Stimulated activated CD4-positive, alpha-beta T cell treated with anti-CD3 and anti-CD28 coated beads, Interleukin-2, amount 100 ng/mL, for 24 hours (primary cell): ENCODE data around the gene EPHA4.
A peak's percentile ranks its signal among the peaks of the same experiment; 100 is the strongest.

Source experiments
- DNase-seq, 2 donors: peaks; one replicate each; pipeline ENCODE4 v3.0.0-alpha.2; 2020

The EPHA4 gene

DNA sequence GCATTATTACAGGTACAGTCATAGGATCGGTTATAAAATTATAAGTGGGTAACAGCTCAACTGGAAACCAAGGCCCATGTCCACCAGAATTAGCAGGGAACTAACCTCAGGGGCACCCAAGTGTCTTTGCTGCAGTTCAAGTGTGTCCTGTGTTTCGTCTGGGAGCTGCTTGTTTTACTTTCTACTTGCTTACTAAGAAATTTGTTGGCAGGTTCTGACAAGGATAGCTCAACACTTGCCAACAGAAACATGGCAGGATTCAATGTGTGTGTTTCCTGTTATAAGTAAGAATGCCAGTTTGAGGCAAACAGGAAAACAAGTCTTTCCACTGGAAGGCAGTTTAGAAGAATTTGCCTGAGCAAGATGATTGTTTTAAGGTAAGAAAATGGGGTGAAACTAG, 104.5 kb downstream of the EPHA4 start:
- DNase-seq: no peak

DNA sequence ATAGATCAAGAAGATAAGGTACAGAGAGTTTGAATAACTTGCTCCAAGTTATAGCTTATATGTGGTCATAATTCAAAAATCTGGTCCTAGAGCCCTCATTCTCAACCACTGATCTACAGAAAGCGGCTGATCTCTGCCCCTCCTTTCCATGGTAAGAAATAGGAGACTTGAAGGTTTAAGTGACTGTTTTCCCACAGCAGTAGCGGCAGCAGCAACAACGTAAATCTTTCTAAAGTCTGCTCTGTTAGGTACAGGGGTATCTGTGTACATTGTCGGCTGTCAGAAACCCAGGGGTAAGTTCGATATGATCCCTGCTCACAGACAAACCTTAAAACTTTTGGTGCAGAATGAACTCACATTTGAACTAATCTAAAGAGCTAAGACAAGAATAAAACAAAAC, 105.4 kb downstream of the EPHA4 start:
- DNase-seq: no peak

DNA sequence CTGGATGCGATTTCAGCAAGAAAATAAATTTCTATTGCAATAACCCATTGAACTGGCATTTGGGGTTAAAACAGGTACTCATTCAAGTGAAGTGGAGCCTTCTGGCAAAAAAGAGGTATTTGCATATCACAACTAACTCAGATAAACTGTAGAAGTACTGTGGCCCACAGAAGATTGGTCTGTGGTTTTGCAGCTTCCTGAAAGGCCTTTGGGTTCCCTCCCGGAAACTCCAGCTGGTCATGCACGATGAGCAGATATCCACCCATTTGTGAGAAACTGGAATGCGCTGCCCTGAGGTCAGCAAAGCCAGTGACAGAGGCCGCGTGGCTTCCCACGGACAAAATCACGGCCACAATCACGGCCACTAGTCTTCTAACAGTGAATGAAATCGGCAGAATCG, 106.3 kb downstream of the EPHA4 start:
- DNase-seq: peak in 1 of 2 donors; percentile 1

DNA sequence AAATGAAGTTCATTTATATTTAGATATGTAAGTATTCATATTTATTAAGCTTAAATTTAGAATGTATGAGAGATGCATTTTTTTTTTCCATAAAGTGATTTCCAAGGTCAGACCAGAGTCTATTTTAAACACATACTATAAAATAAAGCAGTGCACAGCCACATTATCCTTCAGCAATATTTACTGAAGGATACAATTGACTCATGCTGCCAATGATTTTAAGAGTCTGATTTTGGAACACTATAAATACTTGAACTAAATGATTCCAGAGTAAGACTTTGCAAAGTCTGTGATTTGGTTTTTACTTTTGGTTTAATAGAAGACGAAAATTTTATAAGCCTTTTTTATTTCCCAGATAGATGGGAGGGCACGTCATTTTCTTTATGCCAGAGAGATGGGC, 107.1 kb downstream of the EPHA4 start:
- DNase-seq: no peak

DNA sequence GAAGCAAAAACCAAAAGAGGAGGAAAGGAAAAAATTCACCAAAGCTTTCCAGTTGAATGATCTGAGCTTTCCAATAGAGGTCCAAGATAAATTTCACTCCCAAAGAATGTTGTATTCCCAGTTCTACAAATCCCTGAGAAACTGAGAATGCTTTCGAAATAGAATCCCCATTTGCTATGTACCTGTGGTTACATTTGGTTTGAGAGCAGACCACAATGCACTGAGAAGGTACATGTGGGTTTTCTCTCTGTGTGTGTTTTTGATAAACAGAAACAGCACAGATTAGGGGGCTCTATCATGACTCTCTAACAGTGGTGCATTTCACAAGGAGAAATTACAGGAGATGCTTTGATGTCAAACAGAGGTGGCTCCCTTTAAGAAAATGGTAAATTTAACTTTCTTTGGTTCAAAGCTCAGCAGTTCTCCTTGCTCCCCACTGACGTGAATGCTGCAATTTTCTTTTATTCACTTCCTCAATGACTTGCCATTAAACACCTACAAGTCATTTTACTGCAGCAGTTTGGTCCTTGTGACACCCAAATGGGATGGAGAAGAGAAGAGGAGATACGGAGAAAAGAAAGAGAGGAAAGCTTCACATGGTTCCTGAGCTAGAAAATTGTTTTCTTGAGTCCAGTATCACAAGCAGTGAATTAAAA, 108.7 kb downstream of the EPHA4 start:
- no peak for DNase-seq

DNA sequence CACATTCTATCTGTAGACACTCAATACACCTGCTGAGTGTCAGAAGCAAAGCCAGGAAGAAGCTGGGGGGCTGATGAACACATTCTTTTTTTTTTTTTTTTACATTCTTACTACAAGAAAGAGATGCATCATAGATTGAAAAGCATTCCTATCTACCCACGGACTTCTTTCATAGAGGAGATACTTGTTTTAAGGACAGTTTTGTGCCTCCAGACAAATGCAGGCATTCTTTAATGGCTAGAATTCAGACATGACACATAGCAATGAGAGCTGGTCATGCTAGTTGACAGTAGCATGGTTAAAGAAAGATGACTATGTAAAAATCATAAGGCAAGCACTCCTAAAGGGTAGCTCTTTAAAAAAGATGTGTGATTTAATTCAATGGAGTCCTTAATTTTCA, 110.2 kb downstream of the EPHA4 start:
- no peak for DNase-seq

DNA sequence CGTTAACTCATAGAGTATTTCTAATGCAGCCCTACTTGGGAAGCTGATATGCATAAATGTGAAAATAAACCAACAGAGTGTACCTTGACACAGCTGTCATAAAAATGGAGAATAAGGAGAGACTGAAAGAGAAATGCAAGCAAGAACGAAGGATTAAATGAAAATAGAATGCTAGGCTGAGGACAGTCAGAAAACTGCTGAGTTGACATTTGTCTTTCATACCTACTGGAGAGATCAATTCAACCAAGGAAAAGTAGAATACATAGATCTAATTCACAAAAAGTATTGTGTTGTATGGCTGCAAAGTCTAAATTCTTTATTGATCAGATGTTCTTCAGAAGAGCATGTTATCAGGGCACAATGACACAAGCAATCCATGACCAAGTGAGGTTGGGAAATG, 112.0 kb downstream of the EPHA4 start:
- no peak for DNase-seq

DNA sequence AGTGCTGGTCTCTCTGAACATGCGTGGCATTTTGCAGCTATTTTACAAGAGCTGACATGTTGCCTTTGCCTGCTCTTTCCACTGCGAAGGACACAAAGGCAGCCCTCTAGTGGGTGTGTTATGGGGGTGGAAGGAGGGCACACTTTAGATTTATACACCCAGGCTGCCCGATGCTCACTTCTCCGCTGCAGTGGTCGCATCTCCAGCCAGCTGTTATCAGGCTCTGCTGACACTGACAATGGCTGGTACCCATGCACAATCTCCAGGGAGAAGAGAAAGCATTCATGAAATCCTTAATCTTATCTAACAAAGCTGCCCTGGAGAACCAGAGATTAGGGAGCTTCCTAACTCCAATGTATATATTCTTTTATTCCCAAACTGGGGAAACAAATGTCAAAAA, 113.5 kb downstream of the EPHA4 start:
- no peak for DNase-seq

DNA sequence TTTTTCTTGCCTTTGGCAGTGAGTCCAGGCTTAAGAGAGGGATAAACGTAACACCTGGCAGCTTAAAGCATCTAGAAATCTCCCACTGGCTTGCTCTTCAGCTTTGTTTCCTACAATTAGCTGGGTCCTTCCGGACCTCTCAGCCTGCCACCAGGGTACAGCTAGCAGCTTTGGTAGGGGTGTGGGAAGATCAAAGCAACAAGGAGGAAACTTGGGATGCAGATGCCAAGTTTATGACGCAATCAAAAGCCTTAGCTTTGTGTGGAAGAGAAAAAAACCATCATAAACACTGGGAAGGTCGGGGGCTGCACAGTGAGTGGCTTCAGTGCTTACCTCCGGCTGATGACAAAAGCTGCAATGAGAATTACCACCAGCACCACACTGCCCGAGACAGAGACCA, 116.9 kb downstream of the EPHA4 start:
- no peak for DNase-seq

DNA sequence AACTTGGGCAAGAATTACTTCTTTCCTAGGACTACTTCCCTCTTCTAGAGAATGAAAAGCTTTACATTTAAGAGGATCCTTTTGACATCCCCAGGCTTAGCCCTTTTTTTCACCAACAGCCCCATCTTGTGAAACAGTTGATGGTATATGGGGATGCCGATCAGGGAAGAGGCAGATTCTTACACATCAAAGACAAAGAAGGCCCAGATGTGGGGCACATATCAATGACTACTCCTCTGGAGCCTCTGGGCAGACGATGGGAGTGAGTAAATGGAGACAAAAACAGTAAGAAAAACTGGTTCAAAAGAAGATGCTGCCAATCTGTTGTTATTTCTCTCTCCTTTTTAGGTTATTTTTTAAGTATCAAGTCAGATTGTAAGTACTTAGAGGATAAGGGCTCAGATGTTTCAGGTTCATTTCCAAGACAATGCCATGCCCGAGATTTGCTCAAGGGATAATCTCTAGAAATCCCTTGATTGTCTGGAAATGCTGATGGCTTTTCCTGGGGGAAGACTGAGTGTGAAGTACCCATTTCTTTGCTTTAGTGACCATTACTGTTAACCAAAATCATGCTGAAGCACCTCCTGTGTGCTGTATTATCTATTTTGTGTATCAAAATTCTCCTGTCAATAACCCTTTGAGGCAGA, 117.5 kb downstream of the EPHA4 start:
- no peak for DNase-seq

DNA sequence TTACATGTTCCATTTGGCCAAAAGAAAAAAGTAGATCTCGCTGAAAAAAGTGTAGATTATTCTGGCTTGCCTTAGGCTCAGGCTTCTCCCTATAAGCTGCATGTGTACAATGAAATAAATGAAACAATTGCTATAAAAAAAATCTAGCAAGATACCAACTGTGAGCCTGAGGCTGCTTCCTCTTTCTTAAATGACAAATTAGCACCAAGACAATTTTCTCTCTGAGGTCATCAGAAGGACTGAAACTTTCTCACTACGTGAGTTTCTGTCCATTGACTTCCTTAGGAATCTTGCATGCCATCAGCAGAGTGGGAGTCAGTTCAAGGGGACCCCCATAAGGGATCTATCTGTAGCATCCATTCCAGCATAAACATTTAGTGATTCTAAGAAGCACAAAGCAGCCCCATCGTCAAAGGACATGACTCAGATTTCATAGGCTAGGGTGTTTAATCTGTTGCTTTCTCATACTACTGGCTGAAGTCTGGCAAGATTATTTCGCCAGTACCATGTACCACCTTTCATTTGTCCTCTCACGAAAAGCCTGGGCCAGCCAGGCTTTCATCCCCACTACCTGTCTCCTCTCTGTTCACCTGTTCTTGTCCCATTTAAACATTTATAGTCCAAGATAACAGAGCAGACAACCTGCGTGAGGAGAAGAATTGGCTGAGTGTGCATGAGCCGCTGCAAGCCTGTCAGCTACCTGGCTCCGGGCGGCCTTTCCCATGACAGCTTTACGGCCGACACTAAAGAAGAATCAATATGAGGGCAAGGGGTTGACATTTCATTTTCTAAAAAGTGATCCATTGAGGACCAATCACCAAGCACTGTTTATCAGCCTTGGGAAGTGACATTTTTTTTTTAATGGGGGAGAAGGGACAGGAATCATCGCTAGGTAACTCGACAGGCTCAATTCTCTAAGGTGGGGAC, 120.0 kb downstream of the EPHA4 start:
- DNase-seq: no peak

DNA sequence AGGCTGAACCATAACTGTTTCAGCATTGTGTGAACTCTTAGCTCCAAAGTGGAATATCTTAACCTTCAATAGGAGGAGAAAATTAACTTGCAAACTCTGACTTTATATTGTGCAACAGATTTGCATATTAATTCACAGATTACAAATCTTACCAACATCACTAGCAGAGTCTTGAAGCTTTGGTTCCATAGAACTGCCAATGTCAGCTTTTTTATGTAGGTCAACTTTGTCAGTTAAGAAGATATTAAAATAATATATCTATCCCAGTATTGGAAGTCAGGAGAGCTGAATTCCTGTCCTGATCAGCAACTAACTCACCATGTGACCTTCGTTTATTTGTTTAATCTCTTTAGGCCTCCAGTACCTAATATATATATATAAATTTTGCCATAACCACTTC, 121.8 kb downstream of the EPHA4 start:
- DNase-seq: no peak

DNA sequence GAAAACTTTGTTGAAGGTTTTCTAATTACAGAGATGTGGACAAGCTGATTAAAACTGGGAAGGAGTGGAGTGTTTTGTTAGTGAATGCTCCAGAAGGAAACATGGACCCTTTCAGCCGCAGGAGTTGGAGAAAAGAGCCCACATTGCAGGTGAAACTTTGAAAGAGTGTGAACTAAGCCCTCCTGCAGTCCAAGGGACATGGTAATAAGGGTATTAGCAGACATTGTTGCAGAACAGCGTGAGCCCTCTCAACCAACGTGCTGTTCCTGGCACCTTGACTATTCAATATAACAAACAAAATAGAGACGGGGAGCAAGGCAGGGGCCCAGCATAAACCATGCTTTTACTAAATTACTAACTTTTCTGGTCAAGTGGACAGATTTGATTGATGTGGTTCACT, 122.7 kb downstream of the EPHA4 start:
- no peak for DNase-seq

DNA sequence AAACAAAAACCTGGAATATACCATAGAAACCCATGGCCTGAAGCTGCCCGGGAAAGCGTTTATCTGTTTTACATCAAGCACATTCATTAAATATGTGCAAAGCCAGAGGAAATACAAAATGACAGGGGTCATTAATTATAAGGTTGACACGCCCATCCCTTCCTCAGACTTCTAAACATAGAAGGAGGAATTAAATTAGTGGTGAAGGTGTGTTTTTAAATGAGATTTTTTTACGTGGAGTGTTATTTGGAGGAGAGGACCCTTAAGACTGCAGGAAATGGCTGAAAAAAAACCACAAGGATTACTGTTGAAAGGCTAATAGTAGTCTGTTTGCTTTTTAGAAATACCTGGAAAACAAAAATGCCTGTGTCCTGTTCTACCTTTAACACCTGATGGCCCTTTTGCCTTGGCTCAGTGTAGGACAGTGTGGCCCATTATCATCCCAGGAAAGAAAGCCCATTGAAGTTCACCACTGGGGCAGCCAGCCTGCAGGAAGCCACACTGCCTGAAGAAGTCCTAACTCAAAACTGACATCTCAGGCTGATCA, 123.2 kb downstream of the EPHA4 start:
- DNase-seq: no peak

DNA sequence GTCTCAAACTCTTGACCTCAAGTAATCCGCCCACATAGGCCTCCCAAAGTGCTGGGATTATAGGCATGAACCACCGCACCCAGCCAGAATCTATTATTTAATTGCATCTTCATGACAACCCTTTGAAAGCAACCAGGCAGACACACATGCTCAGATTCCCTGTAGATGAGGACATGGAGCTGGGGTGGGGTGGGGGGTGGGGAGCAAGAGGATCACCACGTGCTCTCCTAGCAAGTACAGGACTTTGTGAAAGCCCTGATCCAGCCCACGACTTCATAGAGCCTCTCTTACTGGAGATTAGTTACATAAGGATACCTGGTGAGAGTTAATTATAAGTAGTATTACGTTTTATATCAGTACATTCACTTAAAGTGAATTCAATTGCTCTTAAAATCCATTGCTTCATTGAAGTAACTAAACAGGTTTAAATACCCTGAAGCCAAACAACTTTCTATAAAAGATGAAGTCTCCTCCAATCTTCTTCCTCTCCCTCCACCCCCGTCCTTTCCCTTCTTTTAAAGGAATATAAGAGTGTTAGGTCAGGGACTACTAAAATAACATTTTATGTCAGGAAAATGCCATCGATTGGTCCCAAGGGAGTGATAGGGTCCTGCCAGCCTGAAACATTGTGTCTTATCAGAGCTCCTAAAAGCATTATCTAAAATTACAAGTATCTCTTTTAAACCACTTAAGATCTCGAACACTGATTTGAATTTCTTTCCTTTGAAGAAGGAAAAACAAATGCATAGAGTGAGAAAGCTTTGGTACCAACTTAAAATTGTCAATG, 123.9 kb downstream of the EPHA4 start:
- DNase-seq: no peak

DNA sequence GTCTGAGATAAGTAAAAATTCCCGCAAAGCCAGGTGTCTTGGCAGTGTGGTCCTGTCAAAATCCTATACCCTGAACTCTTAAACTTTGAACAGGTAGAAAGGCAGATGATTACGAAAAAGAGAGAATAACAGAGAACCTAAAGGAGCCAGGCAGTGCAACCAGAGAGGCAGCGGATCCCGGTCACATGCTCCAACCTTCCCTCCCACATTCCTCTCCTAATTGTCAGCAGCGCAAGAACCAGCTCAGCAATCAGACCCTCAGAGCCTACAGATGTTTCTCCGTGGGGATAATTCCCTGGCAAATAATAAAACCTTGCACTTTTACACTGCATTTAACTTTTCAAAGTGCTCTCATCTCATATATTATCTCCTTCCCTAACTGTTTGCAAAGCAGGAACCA, 124.8 kb downstream of the EPHA4 start:
- no peak for DNase-seq

DNA sequence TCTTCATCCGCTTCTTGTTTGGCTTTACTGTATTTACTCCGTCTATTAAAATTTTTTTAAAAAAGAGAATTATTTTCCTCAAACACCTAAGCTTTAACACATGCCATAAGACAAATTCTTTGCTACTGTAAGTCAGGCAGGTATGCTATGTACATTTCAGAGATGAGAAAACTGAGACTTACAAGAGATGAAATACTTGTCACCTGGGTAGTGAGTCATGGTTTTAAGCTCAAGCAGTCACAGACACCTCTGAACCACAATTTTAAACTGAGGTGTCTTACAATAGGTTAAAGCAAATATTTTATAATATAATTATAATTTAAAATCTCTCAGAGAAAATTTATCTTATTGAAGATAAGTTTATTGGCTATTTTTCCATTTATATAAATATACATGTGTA, 126.0 kb downstream of the EPHA4 start:
- DNase-seq: no peak

DNA sequence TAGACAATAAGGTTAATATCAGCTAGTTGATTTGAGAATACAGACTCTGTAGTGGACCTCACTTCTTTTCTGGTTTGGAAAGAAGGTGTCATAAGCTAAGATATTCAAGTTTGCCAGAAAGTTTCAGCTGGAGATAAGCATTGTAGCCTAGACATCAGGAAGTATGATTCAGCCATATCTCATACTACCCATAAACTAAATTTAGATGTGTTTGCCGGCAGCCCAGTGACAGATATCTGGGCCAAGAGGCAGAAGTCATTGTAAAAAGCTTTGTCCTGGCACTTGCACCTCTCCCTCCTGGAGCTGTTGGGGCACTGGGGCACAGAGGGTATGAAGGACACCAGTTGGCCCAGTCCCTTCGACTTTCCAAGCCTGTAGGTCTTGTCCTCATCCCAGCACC, 128.0 kb downstream of the EPHA4 start:
- DNase-seq: peak in 1 of 2 donors; percentile 6

DNA sequence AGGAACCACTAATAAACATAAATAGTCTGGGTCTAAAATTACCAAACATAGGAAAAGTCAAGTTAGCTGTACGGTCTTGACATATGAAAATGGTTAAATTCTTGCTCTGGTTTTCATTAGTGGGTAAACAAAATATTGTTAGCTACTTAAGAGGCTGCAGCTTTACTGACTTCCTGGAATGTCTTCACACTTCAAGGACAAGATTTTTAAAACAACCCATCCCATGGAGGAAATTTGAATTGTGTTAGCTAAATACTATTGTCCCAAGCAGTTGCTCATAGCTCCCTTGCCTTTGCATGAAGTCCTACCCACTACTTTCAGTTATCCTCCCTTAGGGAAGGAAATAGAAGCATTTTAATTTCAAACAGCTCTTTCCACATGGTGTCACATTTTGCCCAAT, 128.5 kb downstream of the EPHA4 start:
- no peak for DNase-seq

DNA sequence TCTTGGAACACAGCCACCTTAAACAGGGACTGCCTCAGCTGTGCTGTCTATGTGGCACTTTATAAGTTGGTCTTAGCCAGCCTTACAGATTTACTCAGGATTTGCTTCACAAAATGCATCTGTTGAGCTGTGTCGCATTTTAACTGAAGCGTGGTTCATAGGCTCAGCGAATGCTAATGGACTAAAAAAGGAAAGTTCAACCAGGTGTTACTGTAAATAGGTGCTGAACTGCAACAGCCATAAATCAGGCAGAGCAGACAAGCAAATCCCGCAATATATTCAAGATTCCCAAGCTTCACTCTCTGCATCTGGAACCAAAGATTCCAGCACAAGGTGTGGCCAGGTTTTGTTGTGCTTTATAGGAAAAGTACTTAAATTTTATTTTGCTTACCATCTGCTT, 130.0 kb downstream of the EPHA4 start:
- no peak for DNase-seq

DNA sequence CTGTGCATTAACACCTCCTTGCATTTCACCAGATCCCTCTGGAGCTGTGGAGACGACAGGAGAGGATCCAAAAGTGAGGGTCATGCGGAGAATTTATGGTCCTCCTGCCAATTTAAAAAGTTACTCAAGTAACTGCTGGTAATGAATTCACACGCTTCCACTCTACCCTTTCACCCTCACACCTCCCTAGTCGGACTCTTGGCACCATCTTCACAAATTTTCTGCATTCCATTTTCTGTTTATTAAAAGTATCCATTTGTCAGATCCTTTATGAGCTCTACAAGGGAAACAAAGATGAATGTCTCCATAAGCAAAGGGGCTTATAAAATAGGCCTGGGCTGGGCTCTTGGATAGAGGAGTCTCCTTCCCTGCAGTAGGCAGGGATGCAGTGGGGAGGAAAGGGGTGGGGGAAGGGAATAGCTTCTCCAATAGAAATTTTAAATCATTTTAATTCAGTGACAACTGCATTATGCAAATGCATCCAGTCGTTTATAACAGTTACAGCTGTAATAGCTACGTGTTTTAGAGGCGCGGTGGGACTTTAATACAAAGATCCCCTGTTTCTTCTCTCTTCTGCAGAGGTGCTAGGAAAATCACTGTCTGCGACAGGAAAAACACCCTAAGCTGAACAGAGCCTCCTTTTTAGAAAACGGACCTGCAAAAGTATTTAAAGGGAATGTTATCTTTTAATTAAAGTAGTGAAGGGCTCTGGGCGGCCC, 132.2 kb downstream of the EPHA4 start:
- DNase-seq: no peak

DNA sequence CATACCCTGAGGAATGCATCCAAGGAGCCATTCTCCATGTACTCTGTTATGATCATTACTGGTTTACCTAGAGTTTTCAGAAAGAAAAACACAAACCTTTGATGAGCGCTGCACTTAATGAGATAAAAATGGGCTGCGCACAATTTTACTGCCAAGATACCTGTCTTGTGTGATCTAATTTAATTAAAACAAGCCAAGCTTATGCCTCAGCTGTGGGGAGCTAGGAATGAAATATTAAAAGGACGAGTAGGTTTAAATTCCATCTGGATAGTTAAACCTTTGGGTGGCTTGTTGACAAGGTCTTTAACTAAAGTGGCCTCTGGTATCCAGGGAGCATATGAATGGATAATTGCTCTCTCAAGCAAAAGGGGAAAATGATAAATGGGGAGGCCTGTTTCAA, 135.0 kb downstream of the EPHA4 start:
- no peak for DNase-seq
